A673 (cell line): ENCODE data around the gene ZDHHC4. TPM values are rescaled to one million over a fixed set of nuclear protein-coding genes. Genes with fewer than 3 reads are reported as not detected.

ENCODE experiments used
- BruUV-seq: library from RNA; stranded (reverse); fragments of 400-500 nt; replicated peaks from 2 replicates; lab custom pipeline; 2021; lab: Mats Ljungman, UMichigan
- CTCF ChIA-PET: fragments of 300-600 bp; sonication (Branson Sonifier 250); formaldehyde crosslinking; loops from one replicate; lab custom pipeline; 2022; ENCODE audit warnings: antibody characterized with exemption; lab: Charles Lee
- POLR2A ChIA-PET: fragments of 300-600 bp; sonication (Branson Sonifier 250); formaldehyde crosslinking; loops from one replicate; lab custom pipeline; 2022; ENCODE audit warnings: antibody characterized with exemption; ENCODE audit not compliant: low non-redundant PET; lab: Charles Lee
- DNase-seq: peaks from one replicate; pipeline ENCODE4 v3.0.0-alpha.2; 2015; ENCODE audit warnings: low spot score
- H3K27ac ChIP-seq: fragments of 200-600 bp; sonication (generic); 2 replicates; pipeline ENCODE4 v1.5.1; 2016; ENCODE audit warnings: mixed run types, low read depth, mild to moderate bottlenecking, mixed read lengths, antibody characterized with exemption, low read length; ENCODE audit not compliant: poor library complexity, severe bottlenecking
- H3K27me3 ChIP-seq: fragments of 200-600 bp; sonication (generic); replicated peaks from 2 replicates; pipeline ENCODE4 v1.6.1; 2017; ENCODE audit warnings: mixed run types, low read depth, mild to moderate bottlenecking, mixed read lengths, antibody characterized with exemption, low read length; ENCODE audit not compliant: insufficient read depth, poor library complexity
- H3K36me3 ChIP-seq: fragments of 200-600 bp; sonication (generic); 2 replicates; pipeline ENCODE4 v1.6.1; 2016; ENCODE audit warnings: mixed run types, mild to moderate bottlenecking, mixed read lengths, antibody characterized with exemption, low read length; ENCODE audit not compliant: insufficient read depth, poor library complexity, severe bottlenecking
- H3K4me1 ChIP-seq: fragments of 200-600 bp; sonication (generic); 2 replicates; pipeline ENCODE4 v1.6.1; 2017; ENCODE audit warnings: mixed run types, mild to moderate bottlenecking, mixed read lengths, antibody characterized with exemption, low read length; ENCODE audit not compliant: insufficient read depth, poor library complexity, severe bottlenecking
- H3K4me3 ChIP-seq: fragments of 200-600 bp; sonication (generic); 2 replicates; pipeline ENCODE4 v1.5.1; 2016; ENCODE audit warnings: low read depth, mixed run types, mild to moderate bottlenecking, mixed read lengths, low read length; ENCODE audit not compliant: poor library complexity, severe bottlenecking
- H3K9me3 ChIP-seq: fragments of 200-600 bp; sonication (generic); 2 replicates; pipeline ENCODE4 v1.6.1; 2016; ENCODE audit warnings: mixed run types, low read depth, mild to moderate bottlenecking, mixed read lengths, antibody characterized with exemption, low read length; ENCODE audit not compliant: poor library complexity, severe bottlenecking
- CTCF ChIP-seq: fragments of 300-800, 200-600 bp; sonication (generic); conservative IDR thresholded peaks from 2 replicates; pipeline ENCODE4 v1.5.1; 2017; ENCODE audit warnings: low read depth, mild to moderate bottlenecking, antibody characterized with exemption, low read length, moderate library complexity, mixed read lengths
- EZH2 ChIP-seq: fragments of 200-600 bp; sonication (generic); IDR thresholded peaks from 2 replicates; pipeline ENCODE4 v1.6.1; 2017; ENCODE audit warnings: borderline replicate concordance, low read depth, mild to moderate bottlenecking, mixed read lengths, antibody characterized with exemption, low read length; ENCODE audit not compliant: poor library complexity, severe bottlenecking
- intact Hi-C: fragments of 100-400 bp; cut with micrococcal nuclease; formaldehyde crosslinking; loops from one replicate; pipeline ENCODE4 v1.10.0; 2022; ENCODE audit not compliant: unreplicated experiment
- total RNA-seq: library from RNA; stranded (reverse); gene quantifications from 2 replicates; pipeline ENCODE4 v1.2.3, GENCODE V29; 2021

ZDHHC4 gene
- total RNA-seq, 1 experiment from 2014 or later, result 72.4 TPM

- H3K4me1 ChIP-seq, result peaks cover 6% of the 10 kb centered on the region
- no peaks in the 10 kb centered on the region for H3K27me3 ChIP-seq
- TF ChIP-seq CTCF (no peak), EZH2 (no peak)
- ChIA-PET CTCF (no interaction called here), POLR2A (no interaction called here)
- BruUV-seq, result no TSS peak
- DNase-seq, result peak; percentile 43
- H3K9me3 ChIP-seq, result no peaks in the 10 kb centered on the region
- H3K36me3 ChIP-seq, result peaks cover 5% of the 10 kb centered on the region
- H3K27ac ChIP-seq, result peak within 1 kb of the TSS; percentile 83
- intact Hi-C loops, result no loop called here
- H3K4me3 ChIP-seq, result peak within 1 kb of the TSS; percentile 78
Measured at GRCh38 chr7:6636741-6637543, 59.7 kb downstream of the ZDHHC4 start, which contains the start of gene ZNF316. ZNF316 (plus strand) TSS chr7:6637318; CDS start chr7:6642410, 5,092 bp downstream.

- BruUV-seq, result no TSS peak
- intact Hi-C loops, result no loop called here
- H3K36me3 ChIP-seq, result peaks cover 11% of the 10 kb centered on the region
- H3K4me1 ChIP-seq, result peaks cover 6% of the 10 kb centered on the region
- CTCF ChIA-PET, result no interaction called here
- peak overlapping the region; percentile 69 for H3K27ac ChIP-seq
- no peaks in the 10 kb centered on the region for H3K27me3 ChIP-seq
- H3K9me3 ChIP-seq, result no peaks in the 10 kb centered on the region
- peak; percentile 30 for DNase-seq
- H3K4me3 ChIP-seq, result peak overlapping the region; percentile 78
- TF ChIP-seq EZH2 (no peak), CTCF (no peak)
- POLR2A ChIA-PET, result no interaction called here
Measured at GRCh38 chr7:6637544-6638229, 60.4 kb downstream of the ZDHHC4 start.

Other genes with a start within 250 kb of the ZDHHC4 start
- gene FAM220A, start 228.5 kb upstream of the ZDHHC4 start, total RNA-seq, result 18.5 and 23.4 TPM in 2 replicates
- 295 and 296 TPM in 2 replicates for gene RAC1, start 202.9 kb upstream of the ZDHHC4 start, total RNA-seq
- gene DAGLB, start 129.5 kb upstream of the ZDHHC4 start, total RNA-seq, result 24.1 and 27.6 TPM in 2 replicates
- 179 and 189 TPM in 2 replicates for gene KDELR2, start 93.3 kb upstream of the ZDHHC4 start, total RNA-seq
- gene GRID2IP, start 26.0 kb upstream of the ZDHHC4 start, total RNA-seq, result 0.13 TPM in 1 of 2 replicates, not detected in the other
- 39.7 and 43.4 TPM in 2 replicates for gene INTS15, start 12.6 kb downstream of the ZDHHC4 start, total RNA-seq
- 3.4 and 6.4 TPM in 2 replicates for gene ZNF853, start 38.2 kb downstream of the ZDHHC4 start, total RNA-seq
- 29.1 and 32.1 TPM in 2 replicates for gene ZNF316, start 59.9 kb downstream of the ZDHHC4 start, total RNA-seq
- 18.1 and 18.8 TPM in 2 replicates for gene ZNF12, start 129.5 kb downstream of the ZDHHC4 start, total RNA-seq
- gene RSPH10B2, start 176.6 kb downstream of the ZDHHC4 start, total RNA-seq, result 0.34 and 0.44 TPM in 2 replicates
- 68.6 and 72.0 TPM in 2 replicates for gene CCZ1B, start 248.8 kb downstream of the ZDHHC4 start, total RNA-seq